KMS-11 (cell line): ENCODE results near the gene PCDHA10.

Experiments used
- H2AFZ ChIP-seq: fragments of 200-600 bp; sonication (generic); 2 replicates; pipeline ENCODE4 v1.6.1; 2016; ENCODE audit warnings: antibody characterized with exemption, mixed run types, low read depth
- H3K27ac ChIP-seq: fragments of 200-600 bp; sonication (generic); 2 replicates; pipeline ENCODE4 v1.6.1; 2016; ENCODE audit warnings: mild to moderate bottlenecking, mixed run types
- H3K27me3 ChIP-seq: fragments of 200-600 bp; sonication (generic); 2 replicates; pipeline ENCODE4 v1.6.1; 2017; ENCODE audit warnings: mild to moderate bottlenecking, low read depth, mixed run types, moderate library complexity; ENCODE audit not compliant: insufficient read depth
- H3K36me3 ChIP-seq: fragments of 200-600 bp; sonication (generic); 2 replicates; pipeline ENCODE4 v1.6.1; 2017; ENCODE audit warnings: mild to moderate bottlenecking, mixed run types; ENCODE audit not compliant: insufficient read depth
- H3K4me1 ChIP-seq: fragments of 200-600 bp; sonication (generic); 2 replicates; pipeline ENCODE4 v1.6.1; 2016; ENCODE audit warnings: mild to moderate bottlenecking, low read depth, mixed run types; ENCODE audit not compliant: poor library complexity, severe bottlenecking
- H3K4me2 ChIP-seq: fragments of 200-600 bp; sonication (generic); 2 replicates; pipeline ENCODE4 v1.7.0; 2016; ENCODE audit warnings: mild to moderate bottlenecking, mixed run types
- H3K4me3 ChIP-seq: fragments of 200-600 bp; sonication (generic); IDR thresholded peaks from 2 replicates; pipeline ENCODE4 v1.6.1; 2017; ENCODE audit warnings: low read depth, low read length, mixed read lengths; ENCODE audit not compliant: insufficient read depth
- H3K79me2 ChIP-seq: fragments of 200-600 bp; sonication (generic); 2 replicates; pipeline ENCODE4 v1.6.1; 2016; ENCODE audit warnings: low read depth, mixed run types; ENCODE audit not compliant: insufficient read depth
- H3K9ac ChIP-seq: fragments of 200-600 bp; sonication (generic); 2 replicates; pipeline ENCODE4 v1.6.1; 2016; ENCODE audit warnings: mild to moderate bottlenecking, mixed run types
- H4K20me1 ChIP-seq: fragments of 200-600 bp; sonication (generic); 2 replicates; pipeline ENCODE4 v1.6.1; 2016; ENCODE audit warnings: mild to moderate bottlenecking, mixed run types; ENCODE audit not compliant: insufficient read depth
- TF ChIP-seq, protein P1 (sequence below): fragments of 200-600 bp; sonication (generic); conservative IDR thresholded peaks from 2 replicates; pipeline ENCODE4 v1.6.1; 2017; ENCODE audit warnings: low read depth, mild to moderate bottlenecking, antibody characterized with exemption, low read length, moderate library complexity, mixed read lengths

Gene PCDHA10

DNA sequence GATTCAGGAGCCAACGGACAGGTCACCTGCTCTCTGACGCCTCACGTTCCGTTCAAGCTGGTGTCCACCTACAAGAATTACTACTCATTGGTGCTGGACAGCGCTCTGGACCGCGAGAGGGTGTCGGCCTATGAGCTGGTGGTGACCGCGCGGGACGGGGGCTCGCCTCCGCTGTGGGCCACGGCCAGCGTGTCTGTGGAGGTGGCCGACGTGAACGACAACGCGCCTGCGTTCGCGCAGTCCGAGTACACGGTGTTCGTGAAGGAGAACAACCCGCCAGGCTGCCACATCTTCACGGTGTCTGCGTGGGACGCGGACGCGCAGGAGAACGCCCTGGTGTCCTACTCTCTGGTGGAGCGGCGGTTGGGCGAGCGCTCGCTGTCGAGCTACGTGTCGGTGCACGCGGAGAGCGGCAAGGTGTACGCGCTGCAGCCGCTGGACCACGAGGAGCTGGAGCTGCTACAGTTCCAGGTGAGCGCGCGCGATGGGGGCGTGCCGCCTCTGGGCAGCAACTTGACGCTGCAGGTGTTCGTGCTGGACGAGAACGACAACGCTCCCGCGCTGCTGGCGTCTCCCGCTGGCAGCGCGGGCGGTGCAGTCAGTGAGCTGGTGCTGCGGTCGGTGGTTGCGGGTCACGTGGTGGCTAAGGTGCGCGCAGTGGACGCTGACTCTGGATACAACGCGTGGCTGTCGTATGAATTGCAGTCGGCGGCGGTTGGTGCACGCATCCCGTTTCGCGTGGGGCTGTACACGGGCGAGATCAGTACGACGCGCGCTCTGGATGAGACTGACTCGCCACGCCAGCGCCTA lies 1.7 kb downstream of the PCDHA10 start:
- H4K20me1 ChIP-seq, result no peaks in the 10 kb centered on the region
- no peaks in the 10 kb centered on the region for H3K79me2 ChIP-seq
- H3K4me3 ChIP-seq, result no peak overlapping the region
- no peak overlapping the region for H2AFZ ChIP-seq
- H3K27ac ChIP-seq, result no peak overlapping the region
- H3K27me3 ChIP-seq, result no peaks in the 10 kb centered on the region
- H3K9ac ChIP-seq, result no peak overlapping the region
- no peak overlapping the region for H3K4me2 ChIP-seq
- TF ChIP-seq, protein P1, sequence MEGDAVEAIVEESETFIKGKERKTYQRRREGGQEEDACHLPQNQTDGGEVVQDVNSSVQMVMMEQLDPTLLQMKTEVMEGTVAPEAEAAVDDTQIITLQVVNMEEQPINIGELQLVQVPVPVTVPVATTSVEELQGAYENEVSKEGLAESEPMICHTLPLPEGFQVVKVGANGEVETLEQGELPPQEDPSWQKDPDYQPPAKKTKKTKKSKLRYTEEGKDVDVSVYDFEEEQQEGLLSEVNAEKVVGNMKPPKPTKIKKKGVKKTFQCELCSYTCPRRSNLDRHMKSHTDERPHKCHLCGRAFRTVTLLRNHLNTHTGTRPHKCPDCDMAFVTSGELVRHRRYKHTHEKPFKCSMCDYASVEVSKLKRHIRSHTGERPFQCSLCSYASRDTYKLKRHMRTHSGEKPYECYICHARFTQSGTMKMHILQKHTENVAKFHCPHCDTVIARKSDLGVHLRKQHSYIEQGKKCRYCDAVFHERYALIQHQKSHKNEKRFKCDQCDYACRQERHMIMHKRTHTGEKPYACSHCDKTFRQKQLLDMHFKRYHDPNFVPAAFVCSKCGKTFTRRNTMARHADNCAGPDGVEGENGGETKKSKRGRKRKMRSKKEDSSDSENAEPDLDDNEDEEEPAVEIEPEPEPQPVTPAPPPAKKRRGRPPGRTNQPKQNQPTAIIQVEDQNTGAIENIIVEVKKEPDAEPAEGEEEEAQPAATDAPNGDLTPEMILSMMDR, result no peak
- H3K4me1 ChIP-seq, result no peaks in the 10 kb centered on the region
- H3K36me3 ChIP-seq, result no peaks in the 10 kb centered on the region

DNA sequence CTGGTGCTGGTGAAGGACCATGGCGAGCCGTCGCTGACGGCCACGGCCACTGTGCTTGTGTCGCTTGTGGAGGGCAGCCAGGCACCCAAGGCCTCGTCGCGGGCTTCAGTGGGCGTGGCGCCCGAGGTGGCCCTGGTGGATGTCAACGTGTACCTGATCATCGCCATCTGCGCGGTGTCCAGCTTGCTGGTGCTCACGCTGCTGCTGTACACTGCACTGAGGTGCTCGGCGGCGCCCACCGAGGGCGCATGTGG lies 2.2 kb downstream of the PCDHA10 start:
- Histone ChIP-seq H3K9ac (no peak overlapping the region), H3K27ac (no peak overlapping the region), H3K27me3 (no peaks in the 10 kb centered on the region), H4K20me1 (no peaks in the 10 kb centered on the region), H2AFZ (no peak overlapping the region), H3K79me2 (no peaks in the 10 kb centered on the region), H3K4me3 (no peak overlapping the region), H3K36me3 (no peaks in the 10 kb centered on the region), H3K4me2 (no peak overlapping the region), H3K4me1 (no peaks in the 10 kb centered on the region)
- TF ChIP-seq, protein P1, result no peak

DNA sequence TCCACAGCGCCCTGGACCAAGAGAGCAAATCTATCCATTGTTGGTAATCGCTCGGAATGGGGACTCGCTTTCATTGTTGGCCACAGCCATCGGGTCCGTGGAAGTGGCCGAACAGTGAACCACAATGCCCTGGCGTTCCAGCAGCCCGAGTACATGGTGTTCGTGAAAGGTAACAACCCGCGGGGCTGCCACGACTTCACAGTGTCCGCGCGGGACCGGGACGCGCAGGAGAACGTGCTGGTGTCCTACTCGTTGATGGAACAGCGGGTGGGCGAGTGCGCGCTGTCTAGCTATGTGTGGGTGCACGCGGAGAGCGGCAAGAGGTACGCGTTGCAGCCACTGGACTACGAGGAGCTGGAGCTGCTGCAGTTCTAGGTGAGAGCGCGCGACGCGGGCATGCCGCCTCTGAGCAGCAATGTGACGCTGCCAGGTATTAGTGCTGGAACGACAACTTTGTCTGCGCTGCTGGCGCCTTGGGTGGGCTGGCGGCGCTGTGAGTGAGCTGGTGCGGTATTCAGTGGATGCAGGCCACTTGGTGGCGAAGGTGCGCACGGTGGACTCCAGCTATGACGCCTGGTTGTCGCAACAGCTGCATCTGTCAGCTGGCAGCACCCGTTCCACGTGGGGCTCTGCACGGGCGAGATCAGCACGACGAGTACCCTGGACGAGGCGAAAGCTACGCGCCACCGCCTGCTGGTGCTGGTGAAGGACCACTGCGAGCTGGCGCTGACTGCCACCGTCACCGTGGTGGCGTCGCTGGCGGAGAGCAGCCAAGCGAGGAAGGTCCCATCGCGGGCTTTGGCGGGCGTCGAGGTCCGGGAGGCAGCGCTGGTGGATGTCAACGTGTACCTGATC lies 7.0 kb downstream of the PCDHA10 start:
- H3K27ac ChIP-seq, result no peak overlapping the region
- H3K79me2 ChIP-seq, result no peaks in the 10 kb centered on the region
- H3K4me2 ChIP-seq, result no peak overlapping the region
- no peaks in the 10 kb centered on the region for H3K27me3 ChIP-seq
- no peaks in the 10 kb centered on the region for H4K20me1 ChIP-seq
- no peaks in the 10 kb centered on the region for H3K4me1 ChIP-seq
- H3K4me3 ChIP-seq, result no peak overlapping the region
- no peaks in the 10 kb centered on the region for H3K36me3 ChIP-seq
- H2AFZ ChIP-seq, result no peak overlapping the region
- TF ChIP-seq, protein P1, result no peak
- H3K9ac ChIP-seq, result no peak overlapping the region

GRCh38 chr5:140868721-140869554 lies 13.2 kb downstream of the PCDHA10 start, which contains the start of gene PCDHA11:
TSS of gene PCDHA11 (plus strand) at chr5:140868957. CDS start at chr5:140869104, 147 bp downstream.
- Histone ChIP-seq H3K27me3 (no peaks in the 10 kb centered on the region), H4K20me1 (no peaks in the 10 kb centered on the region), H3K4me1 (no peaks in the 10 kb centered on the region), H3K36me3 (no peaks in the 10 kb centered on the region), H2AFZ (no peak within 1 kb of the TSS), H3K79me2 (no peaks in the 10 kb centered on the region), H3K4me2 (no peak within 1 kb of the TSS), H3K27ac (no peak within 1 kb of the TSS), H3K9ac (no peak within 1 kb of the TSS), H3K4me3 (no peak within 1 kb of the TSS)
- TF ChIP-seq, protein P1, result no peak
